GM06990 (cell line): ENCODE data around the gene USP12.
"Not testable (repeated sequence)": the region's sequence is repeated elsewhere in the genome, so short reads cannot be mapped to it uniquely, and the experiment has no call there.

Source experiments
- DNase-seq: peaks from one replicate; pipeline ENCODE4 v3.0.0-alpha.2; 2011; ENCODE audit not compliant: insufficient read length; ENCODE audit errors: extremely low read depth
- H3K27me3 ChIP-seq: replicated peaks from 2 replicates; pipeline ENCODE4 v1.6.0; 2011; ENCODE audit warnings: low read length; ENCODE audit not compliant: control insufficient read depth, insufficient read depth
- H3K36me3 ChIP-seq: 2 replicates; pipeline ENCODE4 v1.5.1; 2011; ENCODE audit warnings: low read length; ENCODE audit not compliant: control insufficient read depth, insufficient read depth
- H3K4me3 ChIP-seq: replicated peaks from 2 replicates; pipeline ENCODE4 v1.5.1; 2011; ENCODE audit warnings: low read depth, mild to moderate bottlenecking, control low read depth, low read length
- TF ChIP-seq, protein P1 (sequence below): IDR thresholded peaks from 2 replicates; pipeline ENCODE4 v1.5.1; 2011; ENCODE audit warnings: low read length, control low read depth, mild to moderate bottlenecking, inconsistent platforms; ENCODE audit not compliant: insufficient read depth, poor library complexity, severe bottlenecking

USP12 gene

DNA sequence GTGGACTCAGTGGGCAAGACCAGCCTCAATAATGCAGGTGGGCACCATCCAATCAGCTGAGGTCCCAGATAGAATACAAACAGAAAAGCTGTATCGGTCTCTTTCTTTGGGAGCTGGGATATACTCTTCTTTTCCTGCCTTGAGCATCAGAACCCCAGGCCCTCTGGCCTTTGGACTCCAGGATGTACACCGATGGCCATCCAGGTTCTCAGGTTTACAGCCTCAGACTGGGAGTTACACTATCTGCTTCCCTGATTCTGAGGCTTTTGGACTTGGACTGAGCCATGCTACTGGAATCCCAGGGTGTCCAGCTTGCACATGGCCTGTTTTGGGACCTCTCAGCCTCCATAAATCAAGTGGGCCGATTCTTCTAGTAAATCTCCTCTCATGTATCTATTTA is 27.6 kb upstream of the USP12 start:
- no peak for DNase-seq
- TF ChIP-seq, protein P1, sequence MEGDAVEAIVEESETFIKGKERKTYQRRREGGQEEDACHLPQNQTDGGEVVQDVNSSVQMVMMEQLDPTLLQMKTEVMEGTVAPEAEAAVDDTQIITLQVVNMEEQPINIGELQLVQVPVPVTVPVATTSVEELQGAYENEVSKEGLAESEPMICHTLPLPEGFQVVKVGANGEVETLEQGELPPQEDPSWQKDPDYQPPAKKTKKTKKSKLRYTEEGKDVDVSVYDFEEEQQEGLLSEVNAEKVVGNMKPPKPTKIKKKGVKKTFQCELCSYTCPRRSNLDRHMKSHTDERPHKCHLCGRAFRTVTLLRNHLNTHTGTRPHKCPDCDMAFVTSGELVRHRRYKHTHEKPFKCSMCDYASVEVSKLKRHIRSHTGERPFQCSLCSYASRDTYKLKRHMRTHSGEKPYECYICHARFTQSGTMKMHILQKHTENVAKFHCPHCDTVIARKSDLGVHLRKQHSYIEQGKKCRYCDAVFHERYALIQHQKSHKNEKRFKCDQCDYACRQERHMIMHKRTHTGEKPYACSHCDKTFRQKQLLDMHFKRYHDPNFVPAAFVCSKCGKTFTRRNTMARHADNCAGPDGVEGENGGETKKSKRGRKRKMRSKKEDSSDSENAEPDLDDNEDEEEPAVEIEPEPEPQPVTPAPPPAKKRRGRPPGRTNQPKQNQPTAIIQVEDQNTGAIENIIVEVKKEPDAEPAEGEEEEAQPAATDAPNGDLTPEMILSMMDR: no peak

DNA sequence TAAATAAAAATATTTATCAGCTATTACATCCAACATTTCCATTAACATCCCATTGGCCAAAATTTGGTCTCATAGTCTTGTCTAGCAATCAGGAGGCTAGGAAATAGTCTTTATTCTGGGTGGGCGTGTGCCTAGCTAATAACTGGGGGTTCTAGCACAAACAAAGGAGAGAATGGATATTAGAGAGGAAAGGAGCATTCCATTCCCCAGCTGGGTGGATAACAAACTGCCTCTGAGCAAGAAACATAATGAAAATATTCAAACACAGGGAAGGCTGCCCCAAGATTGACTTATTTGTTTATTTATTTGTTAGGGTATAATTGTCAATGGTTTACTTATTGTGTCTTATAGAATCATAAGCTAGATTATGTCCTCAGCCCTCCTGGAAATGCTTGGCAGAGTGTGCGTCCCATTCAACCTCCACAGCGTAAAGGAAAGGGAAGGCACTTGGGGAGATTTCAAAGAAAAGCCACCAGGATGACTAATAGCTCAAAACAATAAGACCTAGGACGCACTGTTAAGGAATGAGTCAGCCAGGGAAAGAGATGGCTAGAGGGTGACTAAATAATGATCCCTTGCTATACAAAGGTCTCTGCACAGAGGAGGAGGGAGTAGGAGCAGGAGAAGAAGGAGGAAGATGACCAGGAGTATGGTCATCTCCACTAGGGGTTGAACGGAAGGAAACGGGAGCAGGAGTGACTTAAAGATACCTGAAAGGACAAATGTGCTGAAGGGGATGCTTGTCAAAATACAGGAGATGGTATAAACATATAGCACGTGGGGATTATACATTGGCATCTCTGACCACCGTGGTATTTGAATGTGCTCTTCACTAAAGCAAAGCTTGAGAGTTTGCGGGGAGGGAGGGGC is 23.5 kb upstream of the USP12 start:
- TF ChIP-seq, protein P1: no peak
- Histone ChIP-seq H3K27me3 (no peaks in the 10 kb centered on the region), H3K36me3 (no peaks in the 10 kb centered on the region), H3K4me3 (no peak overlapping the region)
- no peak for DNase-seq

More for the DNA sequence above, 27.6 kb upstream of the USP12 start:
- Histone ChIP-seq H3K27me3 (no peaks in the 10 kb centered on the region), H3K4me3 (no peak overlapping the region), H3K36me3 (no peaks in the 10 kb centered on the region)

DNA sequence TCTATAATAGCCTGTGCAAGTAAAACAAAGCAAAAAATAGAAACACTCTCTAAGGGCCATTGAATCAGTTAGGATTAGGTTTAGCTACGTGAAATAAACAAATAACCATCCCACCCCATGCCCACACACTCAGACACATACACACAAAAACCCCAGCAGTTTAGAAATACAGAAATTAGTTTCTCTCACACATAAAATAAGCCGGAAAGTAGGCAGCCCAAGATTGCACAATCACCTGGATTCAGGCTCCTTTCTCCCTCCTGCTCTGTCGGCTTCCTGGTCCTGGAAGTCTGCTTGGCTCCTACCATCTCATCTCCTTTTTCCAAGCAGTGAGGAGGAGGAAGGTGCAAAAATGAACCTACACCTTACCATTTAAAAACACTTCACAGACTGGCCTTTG is 22.6 kb upstream of the USP12 start:
- DNase-seq: no peak
- H3K27me3 ChIP-seq: no peaks in the 10 kb centered on the region
- TF ChIP-seq, protein P1: no peak
- no peak overlapping the region for H3K4me3 ChIP-seq
- H3K36me3 ChIP-seq: no peaks in the 10 kb centered on the region

DNA sequence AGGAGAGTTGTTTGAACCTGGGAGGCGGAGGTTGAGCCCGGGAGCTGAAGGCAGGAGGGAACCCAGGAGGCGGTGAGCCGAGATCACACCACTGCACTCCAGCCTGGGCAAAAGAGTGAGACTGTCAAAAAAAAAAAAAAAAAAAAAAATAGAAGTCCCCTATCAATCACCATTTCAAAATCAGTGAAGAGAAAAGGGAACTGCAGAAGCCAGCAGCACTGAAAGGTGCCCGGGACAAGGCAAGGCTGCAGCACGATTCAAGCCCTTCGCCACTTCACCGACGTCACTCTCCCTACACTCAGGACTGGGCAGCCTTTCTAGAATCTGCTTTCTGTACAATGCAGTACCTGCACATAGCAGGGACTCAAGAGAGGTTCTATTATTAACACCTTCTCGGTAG is 21.9 kb upstream of the USP12 start:
- DNase-seq: no peak
- Histone ChIP-seq H3K27me3 (no peaks in the 10 kb centered on the region), H3K36me3 (no peaks in the 10 kb centered on the region), H3K4me3 (no peak overlapping the region)
- TF ChIP-seq, protein P1: no peak

DNA sequence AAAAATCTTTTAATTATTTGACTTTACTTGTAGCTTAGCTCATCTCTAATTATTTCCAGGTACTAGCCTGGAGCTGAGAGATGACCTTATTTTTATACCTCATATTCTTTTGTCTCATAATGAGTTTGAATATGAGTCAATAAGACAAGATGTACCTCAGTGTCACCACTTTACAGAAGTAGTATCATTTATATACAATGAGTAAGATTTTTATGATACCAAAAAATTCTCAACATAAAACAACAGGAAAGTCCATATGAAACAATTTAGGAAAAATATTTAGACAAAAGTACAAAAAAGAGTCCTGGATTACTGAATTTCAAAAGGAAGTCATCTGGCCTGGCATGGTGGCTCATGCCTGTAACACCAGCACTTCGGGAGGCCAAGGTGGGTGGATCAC is 21.4 kb upstream of the USP12 start:
- H3K4me3 ChIP-seq: no peak overlapping the region
- no peak for DNase-seq
- H3K36me3 ChIP-seq: no peaks in the 10 kb centered on the region
- TF ChIP-seq, protein P1: no peak
- H3K27me3 ChIP-seq: no peaks in the 10 kb centered on the region

DNA sequence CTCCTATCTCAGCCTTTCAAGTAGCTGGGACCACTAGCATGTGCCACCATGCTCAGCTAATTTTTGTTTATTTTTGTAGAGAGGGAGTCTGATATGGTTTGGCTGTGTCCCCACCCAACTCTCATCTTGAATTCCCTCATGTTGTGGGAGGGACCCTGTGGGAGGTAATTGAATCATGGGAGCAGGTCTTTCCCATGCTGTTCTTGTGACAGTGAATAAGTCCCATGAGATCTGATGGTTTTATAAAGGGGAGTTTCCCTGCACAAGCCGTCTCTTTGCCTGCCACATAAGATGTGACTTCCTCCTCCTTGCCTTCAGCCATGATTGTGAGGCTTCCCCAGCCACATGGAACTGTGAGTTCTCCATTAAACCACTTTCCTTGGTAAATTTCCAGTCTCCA is 20.8 kb upstream of the USP12 start:
- H3K4me3 ChIP-seq, H3K27me3 ChIP-seq, H3K36me3 ChIP-seq, DNase-seq: not testable (repeated sequence)
